ENCODE measurements around the gene GLTP. TPM values are rescaled to one million over a fixed set of nuclear protein-coding genes. Genes with fewer than 3 reads are reported as not detected.
A peak's percentile ranks its signal among the peaks of the same experiment; 100 is the strongest.

GLTP gene
- total RNA-seq, 1 experiment from 2014 or later, result 15.5 TPM

- Histone ChIP-seq H3K79me1 (ENCODE audit: insufficient read depth, low read depth, low read length, poor library complexity, severe bottlenecking) (peaks cover 2% of the 10 kb centered on the region), H3T11ph (ENCODE audit: low read length) (no peak overlapping the region), H2BK15ac (ENCODE audit: low read depth, low read length) (no peak overlapping the region), H2AFZ (ENCODE audit: low read length) (no peak overlapping the region), H3K23ac (ENCODE audit: insufficient read length, low read depth, low read length) (no peak overlapping the region), H4K5ac (ENCODE audit: insufficient read length, low read depth, low read length) (no peak overlapping the region), H3K79me2 (ENCODE audit: insufficient read depth, low read length) (no peaks in the 10 kb centered on the region; the same call in 1 of the 2 replicates), H2BK120ac (ENCODE audit: low read depth, low read length, poor library complexity, severe bottlenecking) (no peak overlapping the region), H3K14ac (ENCODE audit: insufficient read depth, low read length) (no peak overlapping the region), H3K4ac (ENCODE audit: low read depth, low read length) (no peak overlapping the region), H4K8ac (replicated peaks; ENCODE audit: insufficient read length, low read depth, low read length) (no peak overlapping the region), H3K56ac (ENCODE audit: insufficient read length, low read depth, low read length) (no peak overlapping the region), H3K18ac (ENCODE audit: insufficient read length, low read depth, low read length) (no peak overlapping the region), H3K23me2 (ENCODE audit: insufficient read length, low read depth, low read length, poor library complexity, severe bottlenecking) (no peaks in the 10 kb centered on the region), H3K9ac (ENCODE audit: extremely low read depth, insufficient read length, low read length) (no peak overlapping the region), H3K27ac (ENCODE audit: insufficient read length, low read depth, low read length) (no peak overlapping the region), H3K9me3 (ENCODE audit: control insufficient read depth, low read depth, low read length) (no peaks in the 10 kb centered on the region), H2BK5ac (ENCODE audit: insufficient read length, low read length) (no peak overlapping the region), H2BK12ac (ENCODE audit: insufficient read length, low read depth, low read length) (no peak overlapping the region), H4K91ac (ENCODE audit: insufficient read length, low read depth, low read length) (no peak overlapping the region), H3K4me2 (ENCODE audit: insufficient read depth, insufficient read length, low read length) (no peak overlapping the region), H4K20me1 (ENCODE audit: control insufficient read depth, insufficient read depth, insufficient read length) (no peaks in the 10 kb centered on the region), H3K27me3 (ENCODE audit: insufficient read depth, low read length) (no peaks in the 10 kb centered on the region), H3K4me1 (ENCODE audit: insufficient read depth, low read length) (peaks cover 4% of the 10 kb centered on the region), H2BK20ac (ENCODE audit: low read depth, low read length, poor library complexity, severe bottlenecking) (no peak overlapping the region), H2AK5ac (ENCODE audit: insufficient read length, low read length) (no peak overlapping the region)
- DNase-seq, result no peak
- H3K4me3 Mint-ChIP-seq, result no peak overlapping the region
- no peaks in the 10 kb centered on the region for H3K9me3 Mint-ChIP-seq
- TF ChIP-seq, protein P1, sequence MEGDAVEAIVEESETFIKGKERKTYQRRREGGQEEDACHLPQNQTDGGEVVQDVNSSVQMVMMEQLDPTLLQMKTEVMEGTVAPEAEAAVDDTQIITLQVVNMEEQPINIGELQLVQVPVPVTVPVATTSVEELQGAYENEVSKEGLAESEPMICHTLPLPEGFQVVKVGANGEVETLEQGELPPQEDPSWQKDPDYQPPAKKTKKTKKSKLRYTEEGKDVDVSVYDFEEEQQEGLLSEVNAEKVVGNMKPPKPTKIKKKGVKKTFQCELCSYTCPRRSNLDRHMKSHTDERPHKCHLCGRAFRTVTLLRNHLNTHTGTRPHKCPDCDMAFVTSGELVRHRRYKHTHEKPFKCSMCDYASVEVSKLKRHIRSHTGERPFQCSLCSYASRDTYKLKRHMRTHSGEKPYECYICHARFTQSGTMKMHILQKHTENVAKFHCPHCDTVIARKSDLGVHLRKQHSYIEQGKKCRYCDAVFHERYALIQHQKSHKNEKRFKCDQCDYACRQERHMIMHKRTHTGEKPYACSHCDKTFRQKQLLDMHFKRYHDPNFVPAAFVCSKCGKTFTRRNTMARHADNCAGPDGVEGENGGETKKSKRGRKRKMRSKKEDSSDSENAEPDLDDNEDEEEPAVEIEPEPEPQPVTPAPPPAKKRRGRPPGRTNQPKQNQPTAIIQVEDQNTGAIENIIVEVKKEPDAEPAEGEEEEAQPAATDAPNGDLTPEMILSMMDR (conservative IDR thresholded peaks at IDR 0.05), result no peak
- H3K36me3 Mint-ChIP-seq (ENCODE audit: insufficient read depth in 1 of 3, low read depth in 3 of 3), result peaks cover 0 to 1% (median 0%) of the 10 kb centered on the region in 3 experiments; a peak in 1 of 7 replicates
- peak overlapping the region in 1 of 3 experiments; percentile 60; a peak in 2 of 7 replicates for H3K27ac Mint-ChIP-seq
- WGBS (ENCODE audit: extremely low coverage, insufficient read length, low lambda C conversion rate), result no CpG with 5 or more reads among the region's 3 CpGs
- H3K4me1 Mint-ChIP-seq, result peaks cover 7 to 11% of the 10 kb centered on the region in 2 experiments
- no peaks in the 10 kb centered on the region for H3K27me3 Mint-ChIP-seq (ENCODE audit: low read depth)
Measured at GRCh38 chr12:109864916-109865315, 15.4 kb downstream of the GLTP start.

Data from H9 (cell line).